ENCODE results near the gene TOGARAM2.

The TOGARAM2 gene

GRCh38 chr2:29064346-29064715, 83.2 kb downstream of the TOGARAM2 start:
- no peak for DNase-seq (ENCODE audit: low read depth, low spot score)

GRCh38 chr2:29064746-29065067, 83.6 kb downstream of the TOGARAM2 start:
- H3K4me3 ChIP-seq (ENCODE audit: low read length) = no peak overlapping the region
- no peak for DNase-seq (ENCODE audit: low read depth, low spot score)

More at GRCh38 chr2:29064346-29064715, 83.2 kb downstream of the TOGARAM2 start:
- no peak overlapping the region for H3K4me3 ChIP-seq (ENCODE audit: low read length)

- no peak for DNase-seq (ENCODE audit: low read depth, low spot score)
- no peak overlapping the region for H3K4me3 ChIP-seq (ENCODE audit: low read length)
Observed at GRCh38 chr2:29065068-29065811, 84.1 kb downstream of the TOGARAM2 start.

- DNase-seq (ENCODE audit: low read depth, low spot score) = no peak
- no peak overlapping the region for H3K4me3 ChIP-seq (ENCODE audit: low read length)
Observed at GRCh38 chr2:29066271-29066860, 85.3 kb downstream of the TOGARAM2 start.

DNA sequence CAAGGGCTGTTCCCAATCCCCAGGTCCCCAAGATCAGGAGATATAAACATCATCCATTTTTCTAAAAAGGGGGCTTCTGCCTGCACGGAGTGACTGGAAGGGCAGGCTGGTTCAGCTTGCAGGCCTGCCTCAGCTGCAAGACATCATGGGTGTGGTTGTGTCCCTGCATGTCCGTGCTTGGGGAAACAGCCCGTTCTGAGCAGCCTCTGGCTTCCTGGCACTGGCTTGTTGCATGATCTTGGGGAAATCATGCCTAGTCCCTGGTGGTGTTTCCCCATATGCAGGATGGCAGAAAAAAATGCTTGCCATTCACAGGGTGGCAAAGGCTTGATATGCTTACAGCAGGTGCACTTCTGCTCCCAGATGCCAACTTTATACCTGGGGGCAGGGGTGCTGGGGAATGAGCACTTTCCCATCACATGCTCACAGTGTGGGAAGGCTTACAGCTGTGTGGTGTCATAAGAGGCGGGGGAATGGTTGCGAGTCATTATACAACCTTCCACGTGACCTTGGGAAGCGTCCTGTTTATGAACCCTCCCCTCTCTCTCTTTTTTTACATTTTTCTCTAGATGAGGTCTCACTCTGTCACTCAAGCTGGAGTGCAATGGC, 86.0 kb downstream of the TOGARAM2 start:
- no peak for DNase-seq (ENCODE audit: low read depth, low spot score)
- no peak overlapping the region for H3K4me3 ChIP-seq (ENCODE audit: low read length)

GRCh38 chr2:29068513-29068912, 87.4 kb downstream of the TOGARAM2 start:
- no peak overlapping the region for H3K4me3 ChIP-seq (ENCODE audit: low read length)
- DNase-seq (ENCODE audit: low read depth, low spot score) = no peak

- DNase-seq (ENCODE audit: low read depth, low spot score) = no peak
- H3K4me3 ChIP-seq (ENCODE audit: low read length) = no peak overlapping the region
Observed at GRCh38 chr2:29070526-29070925, 89.4 kb downstream of the TOGARAM2 start.

DNA sequence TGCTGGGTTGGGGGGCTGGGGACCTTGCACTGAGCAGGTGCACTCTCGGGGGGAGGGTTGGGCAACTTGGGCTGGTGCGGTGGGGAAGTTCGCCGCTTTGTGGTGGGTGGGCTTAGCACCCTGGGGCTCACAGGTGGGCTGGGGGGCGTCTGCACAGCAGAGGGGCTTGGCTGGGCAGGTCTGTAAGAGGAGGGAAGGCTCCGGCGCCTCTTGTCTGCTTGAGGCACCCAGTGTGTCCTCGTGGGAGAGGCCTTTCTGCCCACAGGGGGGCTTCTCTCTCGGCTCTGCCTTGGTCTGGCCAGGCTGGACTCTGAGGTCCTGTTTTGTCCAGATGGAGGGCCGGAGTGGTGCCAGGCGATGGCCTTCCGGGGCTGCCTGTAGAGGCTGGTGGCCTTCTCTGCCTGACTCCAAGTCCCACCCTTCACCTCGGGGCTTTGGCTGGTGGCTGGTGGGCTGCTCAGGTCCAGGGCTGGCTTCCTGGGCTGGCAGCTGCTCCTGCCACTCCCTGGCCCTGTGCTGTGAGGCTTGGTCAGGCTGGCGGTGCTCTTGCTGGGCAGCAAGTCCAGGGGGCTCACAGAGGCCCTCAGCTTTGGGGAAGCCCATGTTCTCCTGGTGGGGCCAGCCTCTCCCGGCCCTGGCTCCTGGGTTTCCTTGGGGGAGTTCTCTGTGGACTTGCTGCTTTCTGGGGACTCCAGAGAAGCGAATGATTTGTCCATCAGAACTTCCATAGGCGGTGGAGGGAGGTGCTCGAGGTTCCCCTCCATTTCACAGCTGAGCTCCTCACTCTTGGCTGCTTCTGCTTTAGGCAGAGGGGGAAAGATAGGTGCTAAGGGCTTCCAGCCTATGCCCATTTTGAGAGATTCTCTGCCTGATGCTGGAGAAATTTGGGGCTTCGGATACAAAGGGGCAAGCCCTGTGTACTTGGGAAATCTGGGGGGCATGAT, 90.2 kb downstream of the TOGARAM2 start:
- DNase-seq (ENCODE audit: low read depth, low spot score) = no peak
- no peak overlapping the region for H3K4me3 ChIP-seq (ENCODE audit: low read length)

- no peak for DNase-seq (ENCODE audit: low read depth, low spot score)
- H3K4me3 ChIP-seq (ENCODE audit: low read length) = no peak overlapping the region
Observed at GRCh38 chr2:29072251-29072650, 91.2 kb downstream of the TOGARAM2 start.

GRCh38 chr2:29072971-29073725, 92.0 kb downstream of the TOGARAM2 start:
- no peak overlapping the region for H3K4me3 ChIP-seq (ENCODE audit: low read length)
- no peak for DNase-seq (ENCODE audit: low read depth, low spot score)

GRCh38 chr2:29073933-29074332, 92.8 kb downstream of the TOGARAM2 start:
- no peak overlapping the region for H3K4me3 ChIP-seq (ENCODE audit: low read length)
- DNase-seq (ENCODE audit: low read depth, low spot score) = no peak

GRCh38 chr2:29074411-29074810, 93.3 kb downstream of the TOGARAM2 start, which contains the start of gene PCARE:
Gene PCARE (minus strand): TSS chr2:29074523. CDS start chr2:29074261, 262 bp downstream.
- no peak within 1 kb of the TSS for H3K4me3 ChIP-seq (ENCODE audit: low read length)
- no peak for DNase-seq (ENCODE audit: low read depth, low spot score)

- no peak overlapping the region for H3K4me3 ChIP-seq (ENCODE audit: low read length)
- no peak for DNase-seq (ENCODE audit: low read depth, low spot score)
Observed at GRCh38 chr2:29075894-29076705, 95.0 kb downstream of the TOGARAM2 start.

DNA sequence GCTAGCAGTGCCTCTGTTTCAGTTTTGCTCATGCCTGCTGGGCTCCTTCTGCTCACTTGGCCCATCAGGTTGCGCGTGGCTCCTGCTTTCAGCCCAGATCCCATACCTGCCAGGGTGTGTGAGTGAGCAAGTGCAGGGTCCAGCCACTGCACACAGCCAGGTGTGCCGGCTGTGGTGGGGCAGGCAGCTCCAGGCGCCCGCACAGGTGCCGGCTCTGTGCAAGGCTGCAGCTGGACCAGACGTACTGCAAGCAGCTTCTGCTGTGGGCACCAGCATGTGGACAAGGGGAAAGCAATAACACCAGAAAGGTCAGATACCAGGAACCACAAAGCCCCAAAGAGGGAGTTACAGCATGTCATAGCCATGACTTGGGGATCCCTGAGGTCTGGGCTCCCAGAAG, 98.8 kb downstream of the TOGARAM2 start:
- H3K4me3 ChIP-seq (ENCODE audit: low read length) = no peak overlapping the region
- DNase-seq (ENCODE audit: low read depth, low spot score) = no peak

- no peak overlapping the region for H3K4me3 ChIP-seq (ENCODE audit: low read length)
- no peak for DNase-seq (ENCODE audit: low read depth, low spot score)
Observed at GRCh38 chr2:29080886-29081743, 100.0 kb downstream of the TOGARAM2 start.

GRCh38 chr2:29082804-29083495, 101.9 kb downstream of the TOGARAM2 start:
- H3K4me3 ChIP-seq (ENCODE audit: low read length) = no peak overlapping the region
- DNase-seq (ENCODE audit: low read depth, low spot score) = no peak

DNA sequence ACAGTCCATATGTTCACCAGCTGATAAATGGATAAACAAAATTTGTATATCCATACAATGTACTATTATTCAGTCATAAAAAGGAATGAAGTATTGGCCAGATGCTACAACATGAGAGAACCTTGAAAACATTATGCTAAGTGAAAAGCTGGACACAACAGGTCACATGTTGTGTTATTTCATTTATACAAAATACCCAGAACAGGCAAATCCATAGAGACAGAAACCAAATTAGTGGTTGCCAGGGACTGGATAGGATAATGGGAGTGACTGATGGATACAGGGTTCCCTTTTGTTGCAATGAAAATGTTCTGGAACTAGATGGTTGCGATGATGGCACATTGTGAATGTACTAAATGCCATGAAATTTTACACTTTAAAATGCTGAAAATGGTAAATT, 103.5 kb downstream of the TOGARAM2 start:
- DNase-seq (ENCODE audit: low read depth, low spot score) = no peak
- H3K4me3 ChIP-seq (ENCODE audit: low read length) = no peak overlapping the region

Data from Jurkat, Clone E6-1 (cell line).